ENCODE data around the gene RASSF5.

GRCh38 chr1:206554701-206555472 is 47.6 kb downstream of the RASSF5 start:
- TF ChIP-seq, protein P1, sequence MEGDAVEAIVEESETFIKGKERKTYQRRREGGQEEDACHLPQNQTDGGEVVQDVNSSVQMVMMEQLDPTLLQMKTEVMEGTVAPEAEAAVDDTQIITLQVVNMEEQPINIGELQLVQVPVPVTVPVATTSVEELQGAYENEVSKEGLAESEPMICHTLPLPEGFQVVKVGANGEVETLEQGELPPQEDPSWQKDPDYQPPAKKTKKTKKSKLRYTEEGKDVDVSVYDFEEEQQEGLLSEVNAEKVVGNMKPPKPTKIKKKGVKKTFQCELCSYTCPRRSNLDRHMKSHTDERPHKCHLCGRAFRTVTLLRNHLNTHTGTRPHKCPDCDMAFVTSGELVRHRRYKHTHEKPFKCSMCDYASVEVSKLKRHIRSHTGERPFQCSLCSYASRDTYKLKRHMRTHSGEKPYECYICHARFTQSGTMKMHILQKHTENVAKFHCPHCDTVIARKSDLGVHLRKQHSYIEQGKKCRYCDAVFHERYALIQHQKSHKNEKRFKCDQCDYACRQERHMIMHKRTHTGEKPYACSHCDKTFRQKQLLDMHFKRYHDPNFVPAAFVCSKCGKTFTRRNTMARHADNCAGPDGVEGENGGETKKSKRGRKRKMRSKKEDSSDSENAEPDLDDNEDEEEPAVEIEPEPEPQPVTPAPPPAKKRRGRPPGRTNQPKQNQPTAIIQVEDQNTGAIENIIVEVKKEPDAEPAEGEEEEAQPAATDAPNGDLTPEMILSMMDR (IDR thresholded peaks at IDR 0.05), result no peak
- no peak for TF ChIP-seq CHD2 (IDR thresholded peaks at IDR 0.05; ENCODE audit: low read length, partially characterized antibody)
